Glutamatergic neuron (in vitro differentiated cells): ENCODE measurements around the gene GSTM2. TPM values are rescaled to one million over a fixed set of nuclear protein-coding genes. Genes with fewer than 3 reads are reported as not detected.

Experiments
- DNase-seq: peaks from one replicate; pipeline ENCODE4 v3.0.0; 2022
- H3K27ac Mint-ChIP-seq: one replicate; pipeline ENCODE4 v1.8.0; 2020; ENCODE audit warnings: mild to moderate bottlenecking, mixed read lengths, inconsistent platforms; ENCODE audit not compliant: unreplicated experiment
- H3K27me3 Mint-ChIP-seq: one replicate; pipeline ENCODE4 v1.8.0; 2020; ENCODE audit warnings: mild to moderate bottlenecking, moderate library complexity, mixed read lengths, inconsistent platforms; ENCODE audit not compliant: unreplicated experiment
- H3K36me3 Mint-ChIP-seq: one replicate; pipeline ENCODE4 v1.8.0; 2020; ENCODE audit warnings: mild to moderate bottlenecking, mixed read lengths, inconsistent platforms; ENCODE audit not compliant: unreplicated experiment
- H3K4me1 Mint-ChIP-seq: one replicate; pipeline ENCODE4 v1.8.0; 2020; ENCODE audit warnings: mild to moderate bottlenecking, low read depth, mixed read lengths, inconsistent platforms; ENCODE audit not compliant: unreplicated experiment
- H3K4me3 Mint-ChIP-seq: one replicate; pipeline ENCODE4 v1.8.0; 2020; ENCODE audit warnings: mild to moderate bottlenecking, mixed read lengths, inconsistent platforms; ENCODE audit not compliant: unreplicated experiment
- H3K9me3 Mint-ChIP-seq: one replicate; pipeline ENCODE4 v1.8.0; 2020; ENCODE audit warnings: mild to moderate bottlenecking, moderate library complexity, mixed read lengths, inconsistent platforms; ENCODE audit not compliant: unreplicated experiment
- total RNA-seq: library from RNA; stranded (reverse); fragmentation: NEBNext Ultra II Directional; extraction: Animal tissue kit (Norgen Biotek cat#: 25700); gene quantifications from one replicate; pipeline ENCODE4 v1.2.1, GENCODE V29; 2021; ENCODE audit not compliant: unreplicated experiment
- TF ChIP-seq, protein P1 (sequence below): fragments of 200-600 bp; sonication (generic); IDR thresholded peaks from one replicate; pipeline ENCODE4 v1.5.0; 2021; ENCODE audit not compliant: partially characterized antibody, unreplicated experiment

The GSTM2 gene
- total RNA-seq, 1 donor from 2014 or later = 33.6 TPM

DNA sequence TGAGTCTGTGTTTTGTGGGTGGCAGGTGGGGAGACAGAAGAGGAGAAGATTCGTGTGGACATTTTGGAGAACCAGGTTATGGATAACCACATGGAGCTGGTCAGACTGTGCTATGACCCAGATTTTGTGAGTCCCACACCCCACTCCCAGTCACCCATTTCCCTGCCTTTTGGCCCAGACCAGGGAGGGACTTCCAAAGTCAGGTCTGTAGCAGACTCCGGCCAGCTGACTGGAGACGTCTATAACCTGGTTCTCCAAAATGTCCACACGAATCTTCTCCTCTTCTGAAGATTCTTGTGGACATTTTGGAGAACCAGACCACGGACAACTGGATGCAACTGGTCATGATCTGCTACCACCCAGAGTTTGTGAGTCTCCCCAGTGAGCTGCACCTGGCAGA lies 45.8 kb downstream of the GSTM2 start:
- peaks cover 6% of the 10 kb centered on the region for H3K9me3 Mint-ChIP-seq
- peaks cover 12% of the 10 kb centered on the region for H3K27me3 Mint-ChIP-seq
- no peak for DNase-seq
- H3K4me3 Mint-ChIP-seq = no peak overlapping the region
- H3K27ac Mint-ChIP-seq = no peak overlapping the region
- TF ChIP-seq, protein P1, sequence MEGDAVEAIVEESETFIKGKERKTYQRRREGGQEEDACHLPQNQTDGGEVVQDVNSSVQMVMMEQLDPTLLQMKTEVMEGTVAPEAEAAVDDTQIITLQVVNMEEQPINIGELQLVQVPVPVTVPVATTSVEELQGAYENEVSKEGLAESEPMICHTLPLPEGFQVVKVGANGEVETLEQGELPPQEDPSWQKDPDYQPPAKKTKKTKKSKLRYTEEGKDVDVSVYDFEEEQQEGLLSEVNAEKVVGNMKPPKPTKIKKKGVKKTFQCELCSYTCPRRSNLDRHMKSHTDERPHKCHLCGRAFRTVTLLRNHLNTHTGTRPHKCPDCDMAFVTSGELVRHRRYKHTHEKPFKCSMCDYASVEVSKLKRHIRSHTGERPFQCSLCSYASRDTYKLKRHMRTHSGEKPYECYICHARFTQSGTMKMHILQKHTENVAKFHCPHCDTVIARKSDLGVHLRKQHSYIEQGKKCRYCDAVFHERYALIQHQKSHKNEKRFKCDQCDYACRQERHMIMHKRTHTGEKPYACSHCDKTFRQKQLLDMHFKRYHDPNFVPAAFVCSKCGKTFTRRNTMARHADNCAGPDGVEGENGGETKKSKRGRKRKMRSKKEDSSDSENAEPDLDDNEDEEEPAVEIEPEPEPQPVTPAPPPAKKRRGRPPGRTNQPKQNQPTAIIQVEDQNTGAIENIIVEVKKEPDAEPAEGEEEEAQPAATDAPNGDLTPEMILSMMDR = no peak
- peaks cover 11% of the 10 kb centered on the region for H3K36me3 Mint-ChIP-seq
- H3K4me1 Mint-ChIP-seq = no peaks in the 10 kb centered on the region

DNA sequence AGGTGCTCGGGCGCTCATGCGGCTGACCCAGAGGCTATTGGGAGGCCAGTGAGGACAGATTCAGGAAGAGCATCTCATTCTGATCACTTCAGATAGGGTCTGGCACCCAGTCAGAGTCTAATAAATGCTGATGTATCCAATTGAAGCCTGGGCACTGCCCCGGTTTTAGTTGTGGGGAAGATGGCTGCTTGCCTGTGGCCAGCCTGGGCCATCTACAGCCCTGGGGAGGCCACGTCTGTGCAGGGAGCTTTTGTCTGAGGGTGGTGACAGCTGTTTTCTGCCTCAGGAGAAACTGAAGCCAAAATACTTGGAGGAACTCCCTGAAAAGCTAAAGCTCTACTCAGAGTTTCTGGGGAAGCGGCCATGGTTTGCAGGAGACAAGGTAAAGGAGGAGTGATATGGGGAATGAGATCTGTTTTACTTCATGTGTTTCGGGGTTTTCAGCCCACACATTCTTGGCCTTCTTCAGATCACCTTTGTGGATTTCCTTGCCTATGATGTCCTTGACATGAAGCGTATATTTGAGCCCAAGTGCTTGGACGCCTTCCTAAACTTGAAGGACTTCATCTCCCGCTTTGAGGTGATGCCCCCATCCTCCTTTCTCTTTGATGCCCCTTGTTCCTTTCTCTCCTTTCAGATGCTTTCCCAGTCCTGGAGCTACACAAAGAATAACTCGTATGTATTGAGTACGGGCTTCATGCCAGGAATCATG lies 47.0 kb downstream of the GSTM2 start:
- Mint-ChIP-seq H3K4me1 (no peaks in the 10 kb centered on the region), H3K27me3 (peaks cover 8% of the 10 kb centered on the region), H3K9me3 (peaks cover 3% of the 10 kb centered on the region), H3K36me3 (peaks cover 5% of the 10 kb centered on the region), H3K4me3 (no peak overlapping the region), H3K27ac (no peak overlapping the region)
- no peak for DNase-seq
- TF ChIP-seq, protein P1 = no peak

DNA sequence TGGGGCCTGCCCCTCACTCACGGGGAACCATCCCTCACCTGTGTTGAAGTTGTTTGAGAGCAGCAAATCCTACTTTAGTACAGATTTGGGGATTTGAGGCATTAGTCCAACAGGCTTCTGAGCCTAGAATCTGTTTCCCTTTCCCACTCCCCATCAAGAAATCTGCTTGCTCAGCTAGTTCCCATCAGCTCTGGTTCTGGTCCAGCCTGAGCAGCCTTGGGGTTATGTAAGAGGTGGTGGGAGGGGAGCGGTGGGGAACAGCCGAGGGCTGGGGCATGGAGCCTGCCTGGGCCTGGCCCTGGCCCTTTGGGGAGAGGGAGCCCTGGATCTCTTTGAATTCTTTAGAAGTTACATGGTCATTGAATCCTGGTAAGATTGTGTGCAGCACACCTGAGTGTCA lies 48.3 kb downstream of the GSTM2 start:
- no peaks in the 10 kb centered on the region for H3K4me1 Mint-ChIP-seq
- H3K36me3 Mint-ChIP-seq = peaks cover 5% of the 10 kb centered on the region
- H3K27ac Mint-ChIP-seq = no peak overlapping the region
- no peak for DNase-seq
- no peak overlapping the region for H3K4me3 Mint-ChIP-seq
- peaks cover 3% of the 10 kb centered on the region for H3K9me3 Mint-ChIP-seq
- TF ChIP-seq, protein P1 = no peak
- H3K27me3 Mint-ChIP-seq = peaks cover 8% of the 10 kb centered on the region

DNA sequence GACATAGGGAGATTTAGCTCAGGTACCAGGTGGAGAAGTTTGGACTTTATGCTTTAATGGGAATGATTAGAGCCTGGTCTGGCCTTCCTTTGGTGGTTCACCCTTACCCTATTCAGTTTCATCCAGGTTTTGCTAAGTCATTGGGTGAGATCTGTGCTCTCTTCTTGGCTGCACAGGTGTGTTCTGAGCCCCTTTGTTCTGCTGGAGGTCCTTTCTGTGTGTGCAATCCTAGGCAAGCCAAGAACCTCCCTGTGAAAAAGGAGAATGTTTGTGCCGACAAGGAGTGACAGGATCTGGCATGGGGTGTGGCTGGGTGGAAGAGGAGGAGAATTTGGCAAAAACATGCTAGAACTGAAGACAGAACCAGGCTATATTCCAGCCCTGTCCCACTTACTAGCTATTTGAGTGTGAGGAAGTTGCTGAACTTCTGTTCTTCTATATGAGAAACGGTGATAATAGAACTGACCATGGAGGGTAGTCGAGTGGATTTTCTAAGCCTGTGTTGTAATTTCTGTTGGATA lies 48.8 kb downstream of the GSTM2 start:
- H3K4me3 Mint-ChIP-seq = no peak overlapping the region
- H3K27me3 Mint-ChIP-seq = peaks cover 8% of the 10 kb centered on the region
- DNase-seq = no peak
- peaks cover 3% of the 10 kb centered on the region for H3K9me3 Mint-ChIP-seq
- H3K36me3 Mint-ChIP-seq = peaks cover 5% of the 10 kb centered on the region
- no peaks in the 10 kb centered on the region for H3K4me1 Mint-ChIP-seq
- no peak overlapping the region for H3K27ac Mint-ChIP-seq
- TF ChIP-seq, protein P1 = no peak

DNA sequence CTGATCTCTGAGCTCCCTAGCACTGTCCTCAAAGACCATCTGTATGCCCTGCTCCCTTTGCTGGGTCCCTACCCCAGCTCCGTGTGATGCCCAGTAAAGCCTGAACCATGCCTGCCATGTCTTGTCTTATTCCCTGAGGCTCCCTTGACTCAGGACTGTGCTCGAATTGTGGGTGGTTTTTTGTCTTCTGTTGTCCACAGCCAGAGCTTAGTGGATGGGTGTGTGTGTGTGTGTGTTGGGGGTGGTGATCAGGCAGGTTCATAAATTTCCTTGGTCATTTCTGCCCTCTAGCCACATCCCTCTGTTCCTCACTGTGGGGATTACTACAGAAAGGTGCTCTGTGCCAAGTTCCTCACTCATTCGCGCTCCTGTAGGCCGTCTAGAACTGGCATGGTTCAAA lies 49.9 kb downstream of the GSTM2 start:
- TF ChIP-seq, protein P1 = no peak
- no peak overlapping the region for H3K4me3 Mint-ChIP-seq
- H3K27me3 Mint-ChIP-seq = peaks cover 8% of the 10 kb centered on the region
- H3K9me3 Mint-ChIP-seq = peaks cover 3% of the 10 kb centered on the region
- H3K27ac Mint-ChIP-seq = no peak overlapping the region
- no peak for DNase-seq
- peaks cover 5% of the 10 kb centered on the region for H3K36me3 Mint-ChIP-seq
- H3K4me1 Mint-ChIP-seq = no peaks in the 10 kb centered on the region
